Glomerular visceral epithelial cell (primary cell): ENCODE data around the gene CDHR1.
"Not testable (repeated sequence)": the region's sequence is repeated elsewhere in the genome, so short reads cannot be mapped to it uniquely, and the experiment has no call there.

Source experiments
- DNase-seq: peaks from one replicate; pipeline ENCODE4 v3.0.0-alpha.2; 2016; ENCODE audit errors: extremely low spot score

Gene CDHR1

DNA sequence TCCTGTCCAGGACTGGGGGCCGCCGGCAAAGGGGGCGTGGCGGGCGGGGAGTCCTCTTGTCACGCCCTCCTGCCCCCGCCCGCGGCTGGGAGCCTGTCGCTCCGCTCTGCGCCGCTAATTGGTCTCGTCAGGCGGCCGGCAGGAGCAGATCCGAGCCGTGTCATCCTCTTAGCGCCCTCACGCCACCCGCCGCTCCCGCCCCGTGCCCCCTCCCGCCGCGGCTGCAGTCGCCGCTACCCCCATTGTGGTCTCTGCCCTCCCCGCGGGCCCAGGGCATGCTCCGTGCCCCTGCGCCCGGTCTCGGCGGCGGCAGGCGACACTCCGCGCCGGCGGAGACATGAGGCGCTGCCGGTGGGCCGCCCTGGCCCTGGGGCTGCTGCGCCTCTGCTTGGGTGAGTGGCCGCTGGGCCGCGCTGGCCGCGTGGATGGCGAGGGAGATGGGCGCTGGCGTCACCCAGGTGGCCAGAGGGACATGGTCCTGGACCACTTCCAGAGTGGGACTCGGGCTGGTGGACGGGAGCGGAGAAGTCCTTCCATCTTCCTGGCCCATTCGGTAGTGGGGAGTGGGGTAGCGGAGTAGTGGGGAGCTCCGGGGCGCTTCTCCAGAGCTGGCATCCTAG, at the start of gene CDHR1:
Gene CDHR1, plus strand, starts transcription at position 114 of the 620 bp plus-strand sequence. Its CDS starts 224 bp downstream, at position 338.
- peak; percentile 53 for DNase-seq

DNA sequence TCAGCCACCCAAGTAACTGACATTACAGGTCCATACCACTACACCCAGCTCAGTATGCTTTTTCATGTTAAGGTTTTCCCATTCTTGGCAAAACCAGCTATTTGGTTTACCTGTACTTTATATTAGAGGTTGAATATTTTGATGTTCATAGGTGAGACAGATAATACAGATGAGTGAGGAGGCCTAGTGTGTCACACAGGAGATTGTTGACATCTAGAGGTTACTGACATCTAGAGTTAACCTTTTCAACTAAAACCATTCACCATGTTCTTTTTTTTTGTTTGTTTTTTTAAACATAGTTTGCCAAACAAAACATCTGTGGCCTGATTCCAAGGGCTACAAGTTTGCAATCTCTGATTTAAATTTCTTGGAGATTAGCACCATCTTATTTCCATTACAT, 47.0 kb upstream of the CDHR1 start:
- no peak for DNase-seq

DNA sequence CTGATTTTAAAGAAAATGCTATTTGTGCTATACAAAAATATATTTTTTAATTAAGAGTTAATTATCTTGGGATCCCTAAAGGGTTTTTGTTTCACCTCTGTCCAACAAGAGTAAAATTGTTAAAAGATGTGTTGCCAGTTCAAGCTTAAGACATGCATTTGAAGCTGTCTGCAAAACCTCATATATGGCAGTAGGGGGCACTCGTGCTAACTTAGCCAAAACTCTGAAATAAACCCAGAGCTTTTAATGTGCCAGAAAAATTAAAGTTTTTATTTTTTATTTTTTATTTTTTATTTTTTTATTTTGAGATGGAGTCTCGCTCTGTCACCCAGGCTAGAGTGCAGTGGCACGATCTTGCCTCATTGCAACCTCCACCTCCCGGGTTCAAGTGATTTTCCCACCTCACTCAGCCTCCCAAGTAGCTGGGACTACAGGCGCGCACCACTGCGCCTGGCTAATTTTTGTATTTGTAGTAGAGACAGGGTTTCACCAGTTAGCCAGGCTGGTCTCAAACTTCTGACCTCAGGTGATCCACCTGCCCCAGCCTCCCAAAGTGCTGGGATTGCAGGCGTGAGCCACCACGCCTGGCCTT, 46.2 kb upstream of the CDHR1 start:
- peak; percentile 40 for DNase-seq

DNA sequence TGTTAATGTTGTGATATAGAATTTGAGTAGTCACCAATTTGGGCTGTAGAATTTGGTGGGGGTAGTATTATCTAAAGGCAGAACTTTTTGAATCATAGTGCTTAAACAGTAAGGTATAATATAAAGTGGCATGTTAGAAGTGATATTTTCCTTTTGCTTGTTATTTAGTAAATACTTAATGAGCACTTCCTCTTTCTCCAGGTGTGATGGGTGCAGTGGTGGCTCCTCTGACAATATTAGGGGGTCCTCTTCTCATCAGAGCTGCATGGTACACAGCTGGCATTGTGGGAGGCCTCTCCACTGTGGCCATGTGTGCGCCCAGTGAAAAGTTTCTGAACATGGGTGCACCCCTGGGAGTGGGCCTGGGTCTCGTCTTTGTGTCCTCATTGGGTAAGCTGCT, 44.5 kb upstream of the CDHR1 start:
- no peak for DNase-seq

DNA sequence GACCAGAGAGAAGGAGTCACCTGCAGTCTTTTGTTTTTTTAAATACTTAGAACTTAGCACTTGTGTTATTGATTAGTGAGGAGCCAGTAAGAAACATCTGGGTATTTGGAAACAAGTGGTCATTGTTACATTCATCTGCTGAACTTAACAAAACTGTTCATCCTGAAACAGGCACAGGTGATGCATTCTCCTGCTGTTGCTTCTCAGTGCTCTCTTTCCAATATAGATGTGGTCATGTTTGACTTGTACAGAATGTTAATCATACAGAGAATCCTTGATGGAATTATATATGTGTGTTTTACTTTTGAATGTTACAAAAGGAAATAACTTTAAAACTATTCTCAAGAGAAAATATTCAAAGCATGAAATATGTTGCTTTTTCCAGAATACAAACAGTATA, 41.6 kb upstream of the CDHR1 start:
- no peak for DNase-seq

DNA sequence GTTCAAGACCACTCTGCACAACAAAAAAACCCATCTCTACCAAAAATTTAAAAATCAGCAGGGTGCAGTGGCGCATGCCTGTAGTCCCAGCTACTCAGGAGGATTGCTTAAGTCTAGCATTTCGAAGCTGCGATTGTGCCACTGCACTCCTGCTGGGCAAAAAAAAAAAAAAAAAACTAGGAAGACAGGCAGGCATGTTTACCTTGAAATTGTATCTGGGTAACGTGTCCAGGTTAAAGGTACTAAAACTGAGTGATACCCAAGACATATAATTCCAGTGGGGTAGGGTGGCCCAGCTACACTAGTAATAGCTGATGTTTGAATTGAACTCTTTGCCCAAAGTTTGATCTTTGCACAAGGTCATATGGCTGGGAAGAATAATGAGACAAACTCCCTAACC, 38.8 kb upstream of the CDHR1 start:
- no peak for DNase-seq

DNA sequence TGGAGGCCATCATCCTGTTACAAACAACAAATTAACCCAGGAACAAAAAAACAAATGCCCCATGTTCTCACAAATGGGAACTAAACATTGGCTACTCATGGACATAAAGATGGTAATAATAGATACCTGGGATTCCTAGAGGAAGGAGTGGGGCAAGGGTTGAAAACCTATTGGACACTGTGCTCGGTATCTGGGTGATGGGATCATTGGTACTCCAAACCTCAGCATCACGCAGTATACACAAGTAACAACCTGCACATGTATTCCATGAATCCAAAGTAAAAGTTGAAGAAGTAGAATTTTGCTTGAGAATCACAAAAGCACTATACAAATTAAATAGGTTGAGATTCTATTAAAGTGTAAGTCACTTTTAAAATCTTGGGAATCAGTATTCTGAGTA, 38.3 kb upstream of the CDHR1 start:
- no peak for DNase-seq

DNA sequence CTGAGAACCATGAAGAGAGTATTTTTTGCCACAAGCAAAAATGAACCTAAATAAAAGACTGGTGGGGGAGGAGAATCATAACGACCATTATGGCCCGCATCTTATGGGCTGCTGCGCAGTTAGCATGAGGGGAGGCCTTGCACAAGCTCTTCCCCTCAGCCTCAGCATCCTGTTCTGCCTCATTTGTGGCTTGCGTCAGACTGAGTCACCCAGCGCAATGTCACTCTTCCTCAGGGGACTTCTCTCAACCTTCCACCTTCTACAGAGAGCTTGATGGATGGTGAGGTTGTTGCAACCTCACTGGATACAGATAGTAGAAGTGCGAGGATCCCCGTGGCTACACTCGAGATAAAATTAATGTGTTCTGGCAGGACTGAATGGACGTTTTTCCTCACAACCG, 37.6 kb upstream of the CDHR1 start:
- no peak for DNase-seq

DNA sequence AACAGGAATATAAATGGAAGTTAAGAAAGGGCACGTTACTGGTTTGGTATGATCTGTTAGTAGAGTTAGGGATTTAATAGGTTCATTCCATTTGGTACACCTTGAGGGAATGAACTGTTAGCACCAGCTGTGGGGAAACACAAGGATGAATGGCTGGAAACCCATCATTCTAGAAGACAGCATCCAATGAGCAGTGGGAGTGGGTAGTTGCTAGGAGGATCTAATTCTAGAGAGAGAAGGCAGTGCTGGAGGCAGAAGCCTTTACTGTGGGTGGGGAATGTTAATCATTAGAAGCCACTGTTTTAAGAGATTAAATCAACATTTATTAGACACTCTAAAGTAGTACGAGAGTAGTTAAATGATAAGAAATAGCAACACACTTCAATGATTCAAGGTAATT, 36.3 kb upstream of the CDHR1 start:
- no peak for DNase-seq

DNA sequence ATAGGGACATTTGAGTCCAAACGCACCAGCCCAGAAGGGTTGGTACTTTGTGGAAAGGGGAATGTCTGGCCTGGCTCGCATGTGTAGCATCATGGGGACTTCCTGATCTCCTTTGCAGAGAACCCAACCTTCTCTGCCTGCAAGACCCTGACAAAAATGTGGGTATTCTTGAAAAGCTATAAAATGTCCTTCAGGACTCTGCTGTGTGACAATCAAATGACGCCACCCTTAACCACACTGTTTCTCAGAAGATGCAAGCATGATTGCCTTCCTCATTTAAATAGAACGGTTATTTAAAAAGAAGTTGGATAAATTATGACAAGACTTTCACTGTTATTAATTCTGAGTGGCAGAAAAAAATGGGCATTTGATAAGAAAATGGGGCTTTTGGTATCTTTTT, 35.8 kb upstream of the CDHR1 start:
- no peak for DNase-seq

DNA sequence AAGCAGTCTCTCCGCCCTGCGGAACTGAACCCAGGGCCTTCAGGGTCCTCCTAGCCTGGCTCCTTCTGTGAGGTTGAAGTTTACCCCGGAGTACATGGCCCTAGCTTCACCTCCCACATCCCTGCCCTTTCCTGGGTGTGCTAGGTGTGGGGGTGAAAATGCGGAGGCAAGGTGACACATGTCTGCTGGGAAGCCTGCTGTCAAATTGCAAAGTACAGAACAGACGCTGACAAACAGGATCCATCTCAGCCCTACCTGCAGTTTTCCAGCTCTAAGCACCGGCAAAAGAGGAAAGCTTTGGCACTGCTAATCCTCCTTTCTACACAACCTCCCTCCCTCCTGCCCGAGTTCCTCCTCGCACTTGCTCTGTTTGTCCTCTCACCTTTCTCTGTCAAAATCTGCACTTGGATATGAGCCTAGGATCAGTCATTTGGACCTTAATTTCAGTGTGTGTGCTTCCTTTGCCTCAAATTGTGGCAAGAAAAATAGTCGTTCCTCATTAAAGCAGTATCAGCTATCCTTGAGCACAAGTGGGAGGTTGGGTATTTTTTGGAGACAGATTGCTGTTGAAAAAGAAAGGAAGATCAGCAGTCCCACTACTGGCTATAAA, 35.2 kb upstream of the CDHR1 start:
- DNase-seq: no peak

DNA sequence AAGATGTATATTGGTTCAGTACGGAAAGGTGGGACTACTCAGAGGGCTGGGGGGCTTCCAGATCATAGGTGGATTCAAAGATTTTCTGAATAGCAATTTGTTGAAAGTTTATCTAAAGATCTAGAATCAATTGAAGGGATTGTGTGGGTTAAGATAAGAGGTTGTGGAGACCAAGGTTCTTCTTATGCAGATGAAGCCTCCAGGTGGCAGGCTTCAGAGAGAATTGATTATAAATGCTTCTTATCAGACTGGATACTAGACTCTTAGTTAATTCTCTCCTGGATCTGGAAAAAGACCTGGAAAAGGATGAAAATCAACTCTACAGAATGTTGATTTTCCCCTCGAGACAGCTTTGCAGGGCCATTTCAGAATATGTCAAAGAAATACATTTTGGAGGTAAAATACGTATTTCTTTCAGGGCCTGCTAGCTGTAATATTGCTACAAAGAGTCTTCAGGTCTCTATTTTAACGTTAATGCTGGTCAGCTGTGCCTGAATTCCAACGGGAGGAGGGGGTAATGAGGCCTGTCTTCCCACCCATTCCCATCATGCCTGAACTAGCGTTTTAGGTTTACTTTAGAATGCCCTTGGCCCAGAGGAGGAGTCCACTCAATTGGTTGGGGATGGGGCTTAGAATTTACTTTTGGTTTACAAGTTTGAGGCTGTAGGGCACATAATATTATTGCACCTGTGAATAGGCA, 33.5 kb upstream of the CDHR1 start:
- no peak for DNase-seq

DNA sequence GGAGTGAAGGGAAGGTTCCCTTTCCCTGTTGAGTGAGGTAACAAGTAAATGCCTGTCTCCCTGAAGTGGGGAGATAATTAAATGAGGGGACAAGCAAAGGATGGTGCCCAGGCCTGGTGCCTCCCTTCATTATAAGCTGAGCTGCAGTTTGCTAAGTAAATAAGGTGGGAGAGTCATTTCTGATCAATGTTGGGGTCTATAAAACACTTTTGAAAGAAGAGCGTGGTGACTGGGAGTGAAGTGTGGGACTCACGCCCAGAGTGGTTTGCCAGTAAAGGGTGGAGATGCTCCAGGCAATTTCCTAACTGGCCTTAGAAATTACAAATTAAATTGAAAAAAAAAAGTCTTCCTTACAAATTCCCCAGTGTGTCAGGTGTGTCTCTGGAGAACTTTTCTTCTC, 30.3 kb upstream of the CDHR1 start:
- DNase-seq: no peak

DNA sequence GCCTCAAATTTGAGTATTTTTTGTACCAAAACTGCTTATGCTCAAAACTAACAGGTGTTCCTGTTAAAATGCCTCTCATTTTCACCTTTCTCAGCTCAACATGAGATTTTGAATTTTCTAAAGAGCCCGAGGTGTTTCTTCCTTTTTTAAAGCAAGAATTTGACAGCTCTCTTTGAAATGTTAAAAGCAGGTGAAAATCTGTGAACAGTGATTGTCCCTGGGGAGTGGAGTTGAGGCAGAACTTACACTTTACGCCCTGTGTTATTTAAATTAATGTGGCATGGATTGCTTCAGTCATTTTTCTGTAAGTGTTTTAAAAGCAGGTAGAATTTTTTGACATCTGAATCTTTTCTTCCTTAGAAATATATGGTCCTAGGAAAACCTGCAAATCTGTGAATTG, 29.9 kb upstream of the CDHR1 start:
- no peak for DNase-seq

DNA sequence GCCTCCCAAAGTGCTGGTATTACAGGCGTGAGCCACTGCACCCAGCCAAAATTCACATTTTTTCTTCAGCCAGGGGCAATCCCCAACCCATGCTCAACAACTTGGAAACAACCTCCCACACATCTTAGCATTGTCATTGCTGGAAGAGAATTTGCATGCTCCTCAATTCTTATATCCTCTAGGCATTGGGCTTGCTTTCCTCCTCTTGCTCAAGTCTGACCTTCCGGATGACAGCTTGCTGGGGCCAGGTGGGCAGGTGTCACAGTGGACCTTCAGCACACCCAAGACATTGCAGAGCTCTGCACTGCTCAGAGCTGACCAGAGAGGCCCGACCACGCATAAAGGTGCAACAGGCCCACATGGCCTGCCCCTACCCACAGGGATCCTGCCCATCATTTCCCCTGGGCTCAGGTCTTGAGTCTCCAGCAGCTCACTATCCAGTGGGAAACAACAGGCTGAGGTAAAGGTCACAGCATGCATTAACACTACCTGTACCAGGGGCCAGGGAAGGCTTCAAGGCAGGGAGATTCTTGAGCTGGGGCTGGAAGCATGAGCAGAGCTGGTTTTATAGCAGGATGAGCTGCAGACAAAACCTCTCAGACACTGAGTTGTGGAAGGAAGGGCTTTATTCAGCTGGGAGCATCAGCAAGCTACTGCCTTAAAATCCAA, 27.6 kb upstream of the CDHR1 start:
- no peak for DNase-seq

DNA sequence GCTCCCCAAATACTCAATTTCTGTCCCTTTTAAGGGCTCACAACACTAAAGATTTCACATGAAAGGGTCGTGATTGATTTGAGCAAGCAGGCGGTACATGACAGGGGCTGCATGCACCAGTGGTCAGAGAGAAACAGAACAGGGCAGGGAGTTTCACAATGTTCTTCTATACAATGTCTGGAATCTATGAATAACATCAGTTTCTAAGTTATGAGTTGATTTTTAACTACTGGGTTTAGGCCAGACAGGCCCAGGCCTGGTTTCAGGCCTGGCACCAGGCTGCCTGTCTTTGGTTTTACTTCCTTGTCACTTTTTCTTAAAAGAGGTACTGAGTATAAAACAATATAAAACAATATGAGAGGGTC, 27.1 kb upstream of the CDHR1 start:
- peak; percentile 45 for DNase-seq

DNA sequence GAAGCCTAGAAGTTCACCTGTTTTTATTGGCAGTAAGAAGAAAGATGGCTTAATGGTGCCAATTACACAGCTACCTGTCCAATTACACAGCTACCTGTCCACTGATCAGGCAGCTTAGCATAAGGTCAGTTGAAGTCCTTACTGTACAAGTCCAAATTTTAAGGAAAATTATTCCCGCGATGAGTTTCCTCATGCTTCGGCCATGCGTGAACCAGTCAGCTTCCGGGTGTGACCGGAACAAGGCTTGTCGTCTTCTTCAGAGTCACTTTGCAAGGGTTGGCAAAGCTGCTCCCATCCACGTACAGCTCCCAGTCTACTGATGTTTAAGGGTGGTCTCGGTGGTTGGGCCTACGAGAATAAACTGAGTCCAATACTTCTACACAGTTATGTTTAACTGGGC, 26.0 kb upstream of the CDHR1 start:
- DNase-seq: not testable (repeated sequence)

DNA sequence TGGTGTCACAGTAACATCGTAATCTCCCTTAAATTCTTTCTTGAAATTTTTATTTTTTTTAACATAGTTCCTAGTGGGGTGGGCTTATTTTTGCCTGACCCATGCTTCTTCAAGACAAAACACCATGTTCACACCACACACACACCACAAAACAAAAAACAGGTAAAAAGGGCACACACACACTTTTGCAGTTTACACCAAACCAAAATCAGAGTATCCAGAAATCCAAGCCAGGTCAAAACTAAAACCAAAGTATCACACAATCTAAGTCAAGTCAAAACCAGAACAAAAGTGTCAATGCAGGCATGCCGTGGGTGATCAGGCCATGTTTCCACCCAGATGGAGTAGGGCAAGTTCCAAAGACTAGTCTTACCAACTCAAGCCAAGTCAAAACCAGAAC, 23.1 kb upstream of the CDHR1 start:
- DNase-seq: not testable (repeated sequence)

DNA sequence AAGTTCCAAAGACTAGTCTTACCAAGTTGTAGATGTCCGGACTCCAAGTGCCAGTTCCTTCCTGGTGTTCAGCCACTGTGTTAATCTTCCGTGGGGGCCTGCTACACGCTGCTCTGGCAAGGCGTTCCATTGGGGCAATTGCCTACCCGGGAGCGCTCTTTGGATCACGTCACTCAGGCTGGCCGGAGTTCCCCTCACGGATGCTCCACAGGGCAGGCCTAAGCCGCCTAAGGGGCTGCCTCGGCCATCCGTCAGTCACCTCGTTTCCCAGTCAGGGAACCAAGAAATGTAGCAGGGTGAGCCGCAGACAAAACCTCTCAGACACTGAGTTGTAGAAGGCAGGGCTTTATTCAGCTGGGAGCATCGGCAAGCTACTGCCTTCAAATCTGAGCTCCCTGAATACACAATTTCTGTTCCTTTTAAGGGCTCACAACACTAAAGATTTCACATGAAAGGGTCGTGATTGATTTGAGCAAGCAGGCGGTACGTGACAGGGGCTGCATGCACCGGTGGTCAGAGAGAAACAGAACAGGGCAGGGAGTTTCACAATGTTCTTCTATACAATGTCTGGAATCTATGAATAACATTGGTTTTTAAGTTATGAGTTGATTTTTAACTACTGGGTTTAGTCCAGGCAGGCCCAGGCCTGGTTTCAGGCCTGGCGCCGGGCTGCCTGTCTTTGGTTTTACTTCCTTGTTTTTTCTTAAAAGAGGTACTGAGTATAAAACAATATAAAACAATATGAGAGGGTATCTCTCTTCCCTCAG, 22.5 kb upstream of the CDHR1 start:
- DNase-seq: peak; percentile 90

DNA sequence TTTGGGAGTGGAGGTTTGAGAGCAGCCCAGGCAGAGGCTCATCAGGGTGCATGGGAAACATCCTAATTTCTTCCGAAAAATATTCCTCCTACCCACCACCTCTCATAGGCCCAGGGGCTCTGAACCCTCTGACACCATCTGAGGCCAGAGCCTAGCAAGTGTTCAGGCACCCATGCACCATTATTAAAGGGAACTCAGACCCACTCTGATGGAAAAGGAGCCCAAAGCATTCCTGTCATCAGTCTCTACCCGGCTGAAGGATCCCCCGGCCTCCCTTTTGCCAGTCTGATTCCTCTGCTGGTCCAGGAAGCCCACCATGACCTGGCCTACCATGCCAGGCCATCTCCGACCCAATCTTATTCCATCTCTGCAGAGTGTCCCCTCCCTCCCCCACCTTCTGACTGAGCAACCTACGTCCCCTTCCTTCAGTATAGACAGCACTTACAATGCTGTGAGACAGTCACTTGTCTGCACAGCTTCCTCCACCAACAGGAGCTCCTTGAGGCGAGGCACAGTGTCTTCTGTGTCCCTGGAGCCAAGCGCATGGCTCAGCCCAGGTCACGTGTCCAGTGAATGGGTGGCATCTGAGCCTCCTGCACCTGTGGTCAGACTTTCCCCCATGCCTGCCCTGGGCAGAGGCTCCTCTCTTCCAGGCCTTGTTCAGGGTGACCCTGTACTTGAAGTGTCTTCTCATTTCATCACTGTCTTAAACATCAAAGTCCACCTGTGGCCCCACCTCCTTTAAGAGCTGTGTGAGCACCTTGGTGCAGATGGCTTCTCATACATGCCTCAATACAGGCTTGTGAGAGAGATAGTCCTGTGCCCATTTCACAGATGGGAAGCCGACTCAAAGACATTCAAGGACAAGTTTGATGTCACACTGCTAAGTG, 21.6 kb upstream of the CDHR1 start:
- DNase-seq: no peak

DNA sequence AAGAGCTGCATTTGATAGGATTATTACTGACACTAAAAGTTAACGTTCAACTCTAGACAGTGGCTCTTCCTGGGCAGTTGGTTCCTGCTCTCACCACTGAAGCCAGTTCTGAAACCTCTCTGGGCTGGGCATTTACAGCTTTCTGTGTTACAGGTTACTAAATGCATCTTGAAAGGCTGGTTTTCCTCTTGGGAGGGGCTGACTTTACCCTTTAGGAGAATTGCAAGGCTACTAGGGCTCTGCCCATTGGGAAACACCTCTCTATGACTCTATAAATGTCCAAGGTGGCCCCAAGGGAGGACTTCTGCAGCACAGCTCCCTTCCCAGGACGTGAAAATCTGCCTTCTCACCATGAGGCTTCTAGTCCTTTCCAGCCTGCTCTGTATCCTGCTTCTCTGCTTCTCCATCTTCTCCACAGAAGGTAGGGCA, 20.8 kb upstream of the CDHR1 start, which contains the start of gene GPR15LG:
Gene GPR15LG, plus strand, starts transcription at position 301 of the 429 bp plus-strand sequence. Its CDS starts 51 bp downstream, at position 352.
- no peak for DNase-seq
